A673 (cell line): ENCODE results near the gene ITK.

Experiments
- EZH2 ChIP-seq: fragments of 200-600 bp; sonication (generic); IDR thresholded peaks from 2 replicates; pipeline ENCODE4 v1.6.1; 2017; ENCODE audit warnings: borderline replicate concordance, low read depth, mild to moderate bottlenecking, mixed read lengths, antibody characterized with exemption, low read length; ENCODE audit not compliant: poor library complexity, severe bottlenecking
- TF ChIP-seq, protein P1 (sequence below): fragments of 300-800, 200-600 bp; sonication (generic); conservative IDR thresholded peaks from 2 replicates; pipeline ENCODE4 v1.5.1; 2017; ENCODE audit warnings: low read depth, mild to moderate bottlenecking, antibody characterized with exemption, low read length, moderate library complexity, mixed read lengths

DNA sequence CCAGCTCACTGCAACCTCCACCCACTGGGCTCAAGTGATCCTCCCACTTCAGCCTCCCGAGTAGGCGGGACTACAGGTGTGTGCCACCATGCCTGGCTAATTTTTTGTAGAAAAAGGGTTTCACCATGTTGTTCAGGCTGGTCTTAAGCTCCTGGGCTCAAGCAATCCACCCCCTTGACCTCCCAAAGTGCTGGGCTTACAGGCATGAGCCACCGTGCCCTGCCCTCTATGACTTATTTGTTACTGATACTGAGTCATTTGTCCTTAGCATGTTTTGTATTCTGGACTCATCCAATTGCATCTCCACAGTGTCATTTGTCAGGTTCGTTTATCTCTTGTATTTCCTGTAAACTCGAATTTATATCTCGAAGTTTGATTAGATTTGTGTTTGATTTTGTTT, 2.7 kb upstream of the ITK start:
- TF ChIP-seq, protein P1, sequence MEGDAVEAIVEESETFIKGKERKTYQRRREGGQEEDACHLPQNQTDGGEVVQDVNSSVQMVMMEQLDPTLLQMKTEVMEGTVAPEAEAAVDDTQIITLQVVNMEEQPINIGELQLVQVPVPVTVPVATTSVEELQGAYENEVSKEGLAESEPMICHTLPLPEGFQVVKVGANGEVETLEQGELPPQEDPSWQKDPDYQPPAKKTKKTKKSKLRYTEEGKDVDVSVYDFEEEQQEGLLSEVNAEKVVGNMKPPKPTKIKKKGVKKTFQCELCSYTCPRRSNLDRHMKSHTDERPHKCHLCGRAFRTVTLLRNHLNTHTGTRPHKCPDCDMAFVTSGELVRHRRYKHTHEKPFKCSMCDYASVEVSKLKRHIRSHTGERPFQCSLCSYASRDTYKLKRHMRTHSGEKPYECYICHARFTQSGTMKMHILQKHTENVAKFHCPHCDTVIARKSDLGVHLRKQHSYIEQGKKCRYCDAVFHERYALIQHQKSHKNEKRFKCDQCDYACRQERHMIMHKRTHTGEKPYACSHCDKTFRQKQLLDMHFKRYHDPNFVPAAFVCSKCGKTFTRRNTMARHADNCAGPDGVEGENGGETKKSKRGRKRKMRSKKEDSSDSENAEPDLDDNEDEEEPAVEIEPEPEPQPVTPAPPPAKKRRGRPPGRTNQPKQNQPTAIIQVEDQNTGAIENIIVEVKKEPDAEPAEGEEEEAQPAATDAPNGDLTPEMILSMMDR = no peak
- no peak for TF ChIP-seq EZH2
